ENCODE results near the gene TRAF3. TPM values are rescaled to one million over a fixed set of nuclear protein-coding genes. Genes with fewer than 3 reads are reported as not detected.

TRAF3 gene
- total RNA-seq, 1 donor from 2014 or later, result 35.3 TPM

DNA sequence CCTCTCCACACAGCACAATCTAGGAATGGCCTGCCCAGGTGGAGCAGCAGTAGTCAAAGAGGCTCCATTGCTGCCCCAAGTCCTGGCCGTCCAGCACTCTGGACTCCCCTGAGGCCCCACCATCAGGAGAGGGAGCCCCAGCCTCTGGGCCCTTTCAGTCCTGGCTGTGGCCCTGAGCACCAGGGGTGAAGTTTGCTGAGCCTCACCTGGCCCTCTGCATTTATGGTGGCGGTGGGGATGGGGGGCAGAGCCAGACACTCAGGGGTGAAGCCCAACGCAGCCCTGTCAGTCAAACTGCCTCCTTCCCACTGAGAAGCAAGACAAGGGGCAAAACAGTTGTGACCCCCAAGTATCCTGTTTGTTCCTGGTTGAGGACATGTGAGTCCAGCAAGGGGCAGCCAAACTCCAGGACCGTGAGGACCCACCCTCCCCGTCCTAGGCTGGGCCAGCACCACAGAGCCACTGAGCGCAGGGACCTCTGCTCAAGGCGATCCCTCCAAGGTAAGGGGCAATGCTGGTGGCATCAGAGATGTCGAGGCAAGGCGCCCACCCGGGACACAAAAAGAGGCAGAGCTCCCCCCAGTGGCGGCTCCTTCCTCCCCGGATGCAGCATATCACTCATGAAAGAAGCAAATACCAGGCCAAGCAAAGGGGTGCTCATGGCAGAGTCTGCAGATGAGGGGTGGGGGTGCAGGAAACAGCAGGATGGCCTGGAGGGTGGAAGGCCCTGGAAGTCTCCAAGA is 140.4 kb downstream of the TRAF3 start:
- no peak overlapping the region for H3K4me3 ChIP-seq (ENCODE audit: low read depth, low read length)
- DNase-seq (ENCODE audit: low read depth) (no peak), FAIRE-seq (no peak)
- peaks cover under 1% of the 10 kb centered on the region for H3K27me3 ChIP-seq (ENCODE audit: control insufficient read depth, insufficient read depth, low read length)
- no peaks in the 10 kb centered on the region for H3K36me3 ChIP-seq (ENCODE audit: control insufficient read depth, insufficient read depth, low read length)
- TF ChIP-seq, protein P1, sequence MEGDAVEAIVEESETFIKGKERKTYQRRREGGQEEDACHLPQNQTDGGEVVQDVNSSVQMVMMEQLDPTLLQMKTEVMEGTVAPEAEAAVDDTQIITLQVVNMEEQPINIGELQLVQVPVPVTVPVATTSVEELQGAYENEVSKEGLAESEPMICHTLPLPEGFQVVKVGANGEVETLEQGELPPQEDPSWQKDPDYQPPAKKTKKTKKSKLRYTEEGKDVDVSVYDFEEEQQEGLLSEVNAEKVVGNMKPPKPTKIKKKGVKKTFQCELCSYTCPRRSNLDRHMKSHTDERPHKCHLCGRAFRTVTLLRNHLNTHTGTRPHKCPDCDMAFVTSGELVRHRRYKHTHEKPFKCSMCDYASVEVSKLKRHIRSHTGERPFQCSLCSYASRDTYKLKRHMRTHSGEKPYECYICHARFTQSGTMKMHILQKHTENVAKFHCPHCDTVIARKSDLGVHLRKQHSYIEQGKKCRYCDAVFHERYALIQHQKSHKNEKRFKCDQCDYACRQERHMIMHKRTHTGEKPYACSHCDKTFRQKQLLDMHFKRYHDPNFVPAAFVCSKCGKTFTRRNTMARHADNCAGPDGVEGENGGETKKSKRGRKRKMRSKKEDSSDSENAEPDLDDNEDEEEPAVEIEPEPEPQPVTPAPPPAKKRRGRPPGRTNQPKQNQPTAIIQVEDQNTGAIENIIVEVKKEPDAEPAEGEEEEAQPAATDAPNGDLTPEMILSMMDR (IDR thresholded peaks at IDR 0.05; ENCODE audit: insufficient read depth, low read length, severe bottlenecking), result peak; percentile 66

DNA sequence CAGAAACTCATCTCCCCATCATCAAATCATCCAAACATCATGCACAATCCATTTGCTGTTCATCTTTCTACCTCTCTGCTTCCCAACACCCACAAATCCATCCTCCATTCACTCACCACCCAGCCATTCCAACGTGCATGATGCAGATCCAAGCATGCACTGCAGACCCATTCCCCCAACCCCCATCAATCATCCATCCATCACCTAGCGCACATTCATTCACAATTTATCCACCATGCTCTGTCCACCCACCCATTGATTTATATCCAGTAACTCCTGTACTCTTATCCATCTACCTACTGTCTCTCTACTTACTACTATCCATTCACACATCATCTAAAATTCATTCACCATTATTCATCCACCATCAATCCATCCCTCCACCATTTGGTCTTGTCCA is 141.2 kb downstream of the TRAF3 start:
- Histone ChIP-seq H3K36me3 (ENCODE audit: control insufficient read depth, insufficient read depth, low read length) (no peaks in the 10 kb centered on the region), H3K27me3 (ENCODE audit: control insufficient read depth, insufficient read depth, low read length) (peaks cover 8% of the 10 kb centered on the region), H3K4me3 (ENCODE audit: low read depth, low read length) (no peak overlapping the region)
- TF ChIP-seq, protein P1 (IDR thresholded peaks at IDR 0.05; ENCODE audit: insufficient read depth, low read length, severe bottlenecking), result no peak
- FAIRE-seq (no peak), DNase-seq (ENCODE audit: low read depth) (no peak)

DNA sequence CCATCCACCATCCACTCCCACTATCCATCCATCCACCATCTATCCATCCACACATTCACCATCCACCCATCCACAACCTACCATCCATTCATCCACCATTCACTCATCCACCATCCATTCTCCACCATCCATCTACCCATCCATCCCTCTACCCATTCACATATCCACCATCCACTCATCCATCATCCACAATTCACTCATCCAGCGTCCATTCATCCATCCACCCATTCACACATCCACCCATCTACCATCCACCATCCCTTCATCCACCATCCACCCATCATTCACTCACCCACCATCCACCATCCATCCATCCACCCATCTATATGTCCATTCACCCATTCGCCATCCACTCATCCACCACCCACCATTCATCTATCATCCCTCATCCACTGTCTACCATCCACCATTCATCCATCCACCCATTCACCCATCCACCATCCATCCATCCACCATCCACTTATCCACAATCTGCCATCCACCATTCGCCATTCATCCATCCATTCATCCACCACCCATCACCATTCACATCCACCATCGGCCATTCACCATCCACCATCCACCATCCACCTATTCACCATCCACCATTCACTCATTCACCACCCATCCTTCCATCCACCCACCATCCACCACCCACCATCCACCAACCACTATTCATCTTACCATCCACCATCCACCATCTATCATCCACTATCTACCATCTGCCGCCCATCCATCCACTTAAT is 143.2 kb downstream of the TRAF3 start:
- Histone ChIP-seq H3K36me3 (ENCODE audit: control insufficient read depth, insufficient read depth, low read length) (no peaks in the 10 kb centered on the region), H3K4me3 (ENCODE audit: low read depth, low read length) (no peak overlapping the region), H3K27me3 (ENCODE audit: control insufficient read depth, insufficient read depth, low read length) (peaks cover 22% of the 10 kb centered on the region)
- TF ChIP-seq, protein P1 (IDR thresholded peaks at IDR 0.05; ENCODE audit: insufficient read depth, low read length, severe bottlenecking), result no peak
- no peak for DNase-seq (ENCODE audit: low read depth)
- peak; percentile 60 for FAIRE-seq

DNA sequence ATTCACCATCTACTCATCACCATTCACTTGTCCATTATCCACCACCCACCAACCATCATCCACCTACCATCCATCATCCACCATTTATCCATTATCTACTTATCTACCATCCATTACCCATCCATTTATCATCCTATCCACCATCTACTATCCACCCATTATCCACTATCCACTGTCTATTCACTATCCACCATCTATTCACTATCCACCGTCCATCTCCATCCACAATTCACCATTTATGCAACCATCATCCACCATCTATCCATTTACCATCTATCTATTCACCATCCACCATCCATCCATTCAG is 143.7 kb downstream of the TRAF3 start:
- FAIRE-seq, result no peak
- peaks cover 22% of the 10 kb centered on the region for H3K27me3 ChIP-seq (ENCODE audit: control insufficient read depth, insufficient read depth, low read length)
- no peak overlapping the region for H3K4me3 ChIP-seq (ENCODE audit: low read depth, low read length)
- DNase-seq (ENCODE audit: low read depth), result no peak
- H3K36me3 ChIP-seq (ENCODE audit: control insufficient read depth, insufficient read depth, low read length), result no peaks in the 10 kb centered on the region
- TF ChIP-seq, protein P1 (IDR thresholded peaks at IDR 0.05; ENCODE audit: insufficient read depth, low read length, severe bottlenecking), result no peak

DNA sequence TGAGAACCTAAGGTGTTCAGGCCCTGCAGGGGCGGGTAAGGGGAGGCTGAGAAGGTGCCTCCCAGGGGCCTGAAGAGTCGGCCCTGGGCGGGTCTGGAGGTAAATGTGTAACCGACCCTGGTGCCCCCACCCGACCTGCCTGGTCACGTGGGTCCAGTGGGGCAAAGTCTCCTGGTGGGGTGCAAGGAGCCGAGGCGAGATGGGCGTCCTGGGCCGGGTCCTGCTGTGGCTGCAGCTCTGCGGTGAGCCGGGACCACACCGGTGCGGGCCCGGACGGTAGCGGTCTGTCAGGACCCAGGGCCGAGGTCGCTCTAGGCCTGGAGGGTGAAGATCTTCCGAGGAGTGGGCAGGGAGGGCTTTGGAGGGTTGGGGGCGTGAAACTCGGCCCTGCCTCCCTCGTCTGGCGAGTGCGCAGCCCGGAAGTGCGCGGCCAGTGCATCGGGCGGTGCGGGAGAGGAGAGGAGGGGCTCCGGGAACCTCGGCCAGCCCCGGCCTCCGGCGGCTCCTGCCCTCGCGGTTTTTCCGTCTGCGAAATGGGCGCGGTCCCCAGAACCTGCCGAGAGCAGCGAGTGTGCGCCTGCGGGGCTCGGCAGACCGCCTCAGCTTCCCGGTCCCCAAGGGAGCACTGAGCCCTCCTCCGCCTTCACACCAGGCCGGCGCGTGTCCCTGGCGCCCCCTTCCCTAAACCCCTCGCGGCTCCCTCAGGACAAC is 145.4 kb downstream of the TRAF3 start, which contains the start of gene AMN:
Gene AMN (plus strand): TSS at position 174 of the 711 bp plus-strand sequence. CDS start 26 bp downstream, at position 200.
- no peak for FAIRE-seq
- no peak for DNase-seq (ENCODE audit: low read depth)
- H3K36me3 ChIP-seq (ENCODE audit: control insufficient read depth, insufficient read depth, low read length), result no peaks in the 10 kb centered on the region
- TF ChIP-seq, protein P1 (IDR thresholded peaks at IDR 0.05; ENCODE audit: insufficient read depth, low read length, severe bottlenecking), result no peak
- peak within 1 kb of the TSS; percentile 16 for H3K4me3 ChIP-seq (ENCODE audit: low read depth, low read length)
- H3K27me3 ChIP-seq (ENCODE audit: control insufficient read depth, insufficient read depth, low read length), result peaks cover 22% of the 10 kb centered on the region
